Kidney tubule cell (primary cell): ENCODE data around the gene USP20.
A peak's percentile ranks its signal among the peaks of the same experiment; 100 is the strongest.

Experiments used
- DNase-seq: peaks from one replicate; pipeline ENCODE4 v3.0.0-alpha.2; 2018; ENCODE audit warnings: low spot score

Gene USP20

GRCh38 chr9:129823935-129824601 is 11.2 kb upstream of the USP20 start, which contains the start of gene TOR1A:
TOR1A (minus strand) TSS chr9:129824136; CDS start chr9:129824085, 51 bp downstream.
- peak; percentile 95 for DNase-seq

GRCh38 chr9:129826344-129826743 is 8.9 kb upstream of the USP20 start:
- no peak for DNase-seq

- no peak for DNase-seq
Observed at GRCh38 chr9:129826759-129827158, 8.5 kb upstream of the USP20 start.

GRCh38 chr9:129828051-129828450 is 7.2 kb upstream of the USP20 start:
- no peak for DNase-seq

GRCh38 chr9:129828969-129829368 is 6.3 kb upstream of the USP20 start:
- no peak for DNase-seq

- no peak for DNase-seq
Observed at GRCh38 chr9:129832982-129833381, 2.3 kb upstream of the USP20 start.

GRCh38 chr9:129834489-129835127 is 650 bp upstream of the USP20 start:
- peak; percentile 32 for DNase-seq

GRCh38 chr9:129835860-129836223 is 584 bp downstream of the USP20 start:
- DNase-seq: peak; percentile 34

GRCh38 chr9:129836311-129837007 is 1.2 kb downstream of the USP20 start:
- peak; percentile 10 for DNase-seq

- peak; percentile 52 for DNase-seq
Observed at GRCh38 chr9:129838707-129839259, 3.5 kb downstream of the USP20 start.

GRCh38 chr9:129839324-129840023 is 4.2 kb downstream of the USP20 start:
- DNase-seq: no peak

- no peak for DNase-seq
Observed at GRCh38 chr9:129840034-129840433, 4.8 kb downstream of the USP20 start.

- DNase-seq: no peak
Observed at GRCh38 chr9:129841071-129841470, 5.8 kb downstream of the USP20 start.

- no peak for DNase-seq
Observed at GRCh38 chr9:129845373-129845772, 10.1 kb downstream of the USP20 start.

- DNase-seq: no peak
Observed at GRCh38 chr9:129848712-129849441, 13.6 kb downstream of the USP20 start.

GRCh38 chr9:129849901-129850300 is 14.6 kb downstream of the USP20 start:
- DNase-seq: no peak

- peak; percentile 43 for DNase-seq
Observed at GRCh38 chr9:129850821-129851550, 15.7 kb downstream of the USP20 start.

GRCh38 chr9:129851821-129852220 is 16.6 kb downstream of the USP20 start:
- DNase-seq: no peak

GRCh38 chr9:129852579-129852978 is 17.3 kb downstream of the USP20 start:
- no peak for DNase-seq

- DNase-seq: no peak
Observed at GRCh38 chr9:129853614-129854013, 18.4 kb downstream of the USP20 start.

- no peak for DNase-seq
Observed at GRCh38 chr9:129854588-129855110, 19.4 kb downstream of the USP20 start.
